ENCODE measurements around the gene NUP50. TPM values are rescaled to one million over a fixed set of nuclear protein-coding genes. Genes with fewer than 3 reads are reported as not detected.
"Not testable (repeated sequence)": the region's sequence is repeated elsewhere in the genome, so short reads cannot be mapped to it uniquely, and the experiment has no call there.

The NUP50 gene
- total and polyA plus RNA-seq, 7 donors: 10.8 to 28.5 (median 26.2) TPM

DNA sequence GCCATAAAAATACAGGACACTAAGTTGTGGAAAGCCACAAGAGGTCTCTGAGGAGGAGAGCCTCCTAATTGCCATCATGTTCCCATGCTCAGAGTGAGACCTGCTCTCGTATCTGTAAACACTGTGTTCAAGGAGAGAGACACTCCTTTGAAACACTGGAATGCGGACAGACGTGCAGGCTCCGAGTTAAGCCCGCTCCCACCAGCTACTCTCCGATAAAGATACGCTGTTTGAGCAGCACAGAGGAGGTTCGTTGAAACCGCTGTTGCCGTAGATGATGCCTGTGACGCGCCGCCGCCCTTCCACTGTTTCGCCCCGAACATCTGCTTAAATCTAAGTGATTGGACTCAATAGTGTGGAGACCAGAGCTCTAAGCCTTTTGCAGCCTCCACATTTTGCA, 25.1 kb downstream of the NUP50 start:
- Histone ChIP-seq H3K27ac (no peak overlapping the region), H3K4me3 (no peak overlapping the region), H3K4me1 (no peaks in the 10 kb centered on the region), H3K36me3 (peaks cover 5 to 23% (median 6%) of the 10 kb centered on the region in 4 donors), H3K27me3 (no peaks in the 10 kb centered on the region), H3K9me3 (no peaks in the 10 kb centered on the region)
- intact Hi-C loops (cut with DNase I): no loop called here
- TF ChIP-seq, protein P1, sequence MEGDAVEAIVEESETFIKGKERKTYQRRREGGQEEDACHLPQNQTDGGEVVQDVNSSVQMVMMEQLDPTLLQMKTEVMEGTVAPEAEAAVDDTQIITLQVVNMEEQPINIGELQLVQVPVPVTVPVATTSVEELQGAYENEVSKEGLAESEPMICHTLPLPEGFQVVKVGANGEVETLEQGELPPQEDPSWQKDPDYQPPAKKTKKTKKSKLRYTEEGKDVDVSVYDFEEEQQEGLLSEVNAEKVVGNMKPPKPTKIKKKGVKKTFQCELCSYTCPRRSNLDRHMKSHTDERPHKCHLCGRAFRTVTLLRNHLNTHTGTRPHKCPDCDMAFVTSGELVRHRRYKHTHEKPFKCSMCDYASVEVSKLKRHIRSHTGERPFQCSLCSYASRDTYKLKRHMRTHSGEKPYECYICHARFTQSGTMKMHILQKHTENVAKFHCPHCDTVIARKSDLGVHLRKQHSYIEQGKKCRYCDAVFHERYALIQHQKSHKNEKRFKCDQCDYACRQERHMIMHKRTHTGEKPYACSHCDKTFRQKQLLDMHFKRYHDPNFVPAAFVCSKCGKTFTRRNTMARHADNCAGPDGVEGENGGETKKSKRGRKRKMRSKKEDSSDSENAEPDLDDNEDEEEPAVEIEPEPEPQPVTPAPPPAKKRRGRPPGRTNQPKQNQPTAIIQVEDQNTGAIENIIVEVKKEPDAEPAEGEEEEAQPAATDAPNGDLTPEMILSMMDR (IDR thresholded peaks at IDR 0.05): no peak
- TF ChIP-seq POLR2AphosphoS5 (IDR thresholded peaks at IDR 0.05) (no peak), EP300 (IDR thresholded peaks at IDR 0.05) (no peak), POLR2A (IDR thresholded peaks at IDR 0.05) (no peak)
- DNase-seq: no peak
- 83 to 92% methylated on average over 16 of the region's 16 CpGs for WGBS, 2 donors

DNA sequence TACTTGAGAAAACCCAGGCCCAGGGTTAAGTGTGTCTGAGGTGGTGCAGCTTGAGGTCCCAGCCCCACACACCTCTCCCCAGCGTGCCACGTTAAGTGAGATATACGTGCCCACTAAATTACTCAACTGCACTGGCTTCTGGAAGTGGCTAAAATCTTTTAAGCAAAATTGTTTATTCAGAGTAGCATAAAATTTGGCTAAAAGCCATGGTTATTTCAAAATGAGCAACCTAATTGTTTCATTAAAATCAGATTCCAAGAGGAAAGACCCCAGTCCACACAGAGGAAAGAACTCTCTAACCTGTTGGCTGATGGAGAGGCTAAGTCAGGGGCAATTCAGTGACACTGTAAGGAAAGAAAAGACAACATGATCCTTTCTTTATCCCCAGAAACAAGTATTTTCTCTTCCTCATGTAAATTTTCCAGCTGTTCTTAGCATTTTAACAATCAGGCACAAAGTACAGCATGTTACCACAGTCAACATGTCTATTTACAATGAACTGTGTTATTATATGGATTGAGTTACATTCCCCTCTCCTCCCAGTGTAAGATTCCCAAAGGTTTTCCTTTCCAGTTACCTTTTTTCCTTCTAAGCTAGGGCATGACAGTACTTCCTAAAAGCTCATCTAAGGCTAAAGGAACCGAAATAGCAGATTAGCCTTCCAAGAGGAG, 26.6 kb downstream of the NUP50 start:
- H3K27me3 ChIP-seq: no peaks in the 10 kb centered on the region
- 78 to 79% methylated on average over 4 of the region's 4 CpGs for WGBS, 2 donors
- no peak overlapping the region for H3K4me3 ChIP-seq
- DNase-seq: no peak
- no peak overlapping the region for H3K27ac ChIP-seq
- H3K9me3 ChIP-seq: no peaks in the 10 kb centered on the region
- peaks cover 0 to 17% (median 4%) of the 10 kb centered on the region in 4 donors for H3K36me3 ChIP-seq
- TF ChIP-seq EP300 (IDR thresholded peaks at IDR 0.05) (no peak), POLR2A (IDR thresholded peaks at IDR 0.05) (no peak), POLR2AphosphoS5 (IDR thresholded peaks at IDR 0.05) (no peak)
- TF ChIP-seq, protein P1 (IDR thresholded peaks at IDR 0.05): no peak
- intact Hi-C loops (cut with DNase I): no loop called here
- no peaks in the 10 kb centered on the region for H3K4me1 ChIP-seq

DNA sequence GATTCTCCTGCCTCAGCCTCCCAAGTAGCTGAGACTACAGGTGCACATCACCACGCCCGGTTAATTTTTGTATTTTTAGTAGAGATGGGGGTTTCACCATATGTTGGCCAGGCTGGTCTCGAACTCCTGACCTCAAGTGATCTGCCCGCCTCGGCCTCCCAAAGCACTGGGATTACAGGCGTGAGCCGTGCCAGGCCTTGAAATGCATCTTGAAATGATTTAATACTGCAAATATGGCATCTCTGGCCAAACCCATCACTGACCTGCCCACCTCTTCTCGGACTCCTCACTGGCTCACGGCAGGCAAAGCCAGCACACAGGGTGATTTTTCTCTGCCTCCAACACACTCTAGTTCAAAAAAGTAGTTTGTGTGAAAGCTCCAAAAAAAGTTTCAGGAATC, 28.0 kb downstream of the NUP50 start:
- H3K4me3 ChIP-seq; H3K27me3 ChIP-seq; H3K9me3 ChIP-seq; H3K4me1 ChIP-seq; DNase-seq; H3K27ac ChIP-seq; intact Hi-C loops (cut with DNase I): not testable (repeated sequence)
- H3K36me3 ChIP-seq: peaks cover 0 to 22% (median 13%) of the 10 kb centered on the region in 4 donors
- WGBS, 2 donors: 83 to 91% methylated on average over 9 of the region's 9 CpGs

DNA sequence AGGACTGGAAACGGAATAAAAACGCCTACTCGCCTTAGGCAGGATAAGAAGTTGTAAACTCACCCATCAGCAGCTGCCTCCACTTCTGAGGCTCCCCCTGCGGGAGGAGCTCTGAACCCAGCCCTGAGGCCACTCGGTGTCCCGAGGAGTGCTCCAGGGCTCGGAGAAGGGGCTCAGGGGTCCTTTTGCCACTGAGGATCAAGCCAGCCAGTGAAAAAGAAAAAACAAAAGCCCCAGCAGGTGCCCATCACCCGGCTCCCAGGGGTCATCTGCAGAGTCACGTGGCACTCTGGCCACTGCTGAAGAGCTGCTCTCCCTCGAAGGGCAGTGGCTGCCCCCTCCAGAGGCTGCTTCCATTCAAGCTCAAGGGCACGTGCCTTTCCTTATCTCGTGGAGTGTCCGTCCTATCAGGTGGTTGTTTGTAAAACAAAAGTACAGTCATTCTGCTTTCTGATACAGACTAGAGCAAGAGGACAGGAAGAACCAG, 29.0 kb downstream of the NUP50 start:
- WGBS, 2 donors: 66 to 71% methylated on average over 13 of the region's 13 CpGs
- no peak for DNase-seq
- no peak overlapping the region for H3K4me3 ChIP-seq
- no peaks in the 10 kb centered on the region for H3K27me3 ChIP-seq
- TF ChIP-seq POLR2A (IDR thresholded peaks at IDR 0.05): no peak
- TF ChIP-seq POLR2AphosphoS5 (IDR thresholded peaks at IDR 0.05): no peak
- TF ChIP-seq EP300 (IDR thresholded peaks at IDR 0.05): no peak
- TF ChIP-seq, protein P1 (IDR thresholded peaks at IDR 0.05): no peak
- H3K9me3 ChIP-seq: no peaks in the 10 kb centered on the region
- H3K27ac ChIP-seq: no peak overlapping the region
- intact Hi-C loops (cut with DNase I): no loop called here
- peaks cover 0 to 32% (median 22%) of the 10 kb centered on the region in 4 donors for H3K36me3 ChIP-seq
- no peaks in the 10 kb centered on the region for H3K4me1 ChIP-seq

DNA sequence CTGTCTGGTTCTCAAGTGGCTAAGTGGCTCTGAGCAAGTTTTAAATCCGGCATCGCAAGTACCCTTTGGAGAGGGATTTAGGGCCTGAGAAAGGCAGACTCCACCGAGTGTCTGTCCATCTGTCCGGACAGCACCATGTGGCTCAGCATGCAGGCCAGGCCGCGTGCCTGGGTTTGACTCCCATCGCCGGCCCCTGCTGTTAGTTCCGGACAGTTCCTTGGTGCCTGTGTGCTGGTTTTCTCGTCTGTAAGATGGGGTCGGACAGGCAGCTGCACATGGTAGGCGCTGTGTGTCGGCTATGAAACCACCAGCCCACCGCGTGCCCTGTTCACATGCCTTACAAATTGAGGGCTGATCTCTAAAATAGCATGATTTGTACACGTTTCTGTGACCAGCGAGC, 31.0 kb downstream of the NUP50 start:
- Histone ChIP-seq H3K4me3 (no peak overlapping the region), H3K4me1 (no peaks in the 10 kb centered on the region), H3K36me3 (peaks cover 0 to 52% (median 35%) of the 10 kb centered on the region in 4 donors), H3K27ac (no peak overlapping the region), H3K9me3 (no peaks in the 10 kb centered on the region), H3K27me3 (no peaks in the 10 kb centered on the region)
- intact Hi-C loops (cut with DNase I): no loop called here
- 91 to 92% methylated on average over 17 of the region's 17 CpGs for WGBS, 2 donors
- no peak for DNase-seq
- TF ChIP-seq POLR2AphosphoS5 (IDR thresholded peaks at IDR 0.05) (no peak), POLR2A (IDR thresholded peaks at IDR 0.05) (no peak), EP300 (IDR thresholded peaks at IDR 0.05) (no peak)
- TF ChIP-seq, protein P1 (IDR thresholded peaks at IDR 0.05): no peak

Measured in sigmoid colon (tissue), 7 donors.